ENCODE results near the gene HBE1.

The HBE1 gene

DNA sequence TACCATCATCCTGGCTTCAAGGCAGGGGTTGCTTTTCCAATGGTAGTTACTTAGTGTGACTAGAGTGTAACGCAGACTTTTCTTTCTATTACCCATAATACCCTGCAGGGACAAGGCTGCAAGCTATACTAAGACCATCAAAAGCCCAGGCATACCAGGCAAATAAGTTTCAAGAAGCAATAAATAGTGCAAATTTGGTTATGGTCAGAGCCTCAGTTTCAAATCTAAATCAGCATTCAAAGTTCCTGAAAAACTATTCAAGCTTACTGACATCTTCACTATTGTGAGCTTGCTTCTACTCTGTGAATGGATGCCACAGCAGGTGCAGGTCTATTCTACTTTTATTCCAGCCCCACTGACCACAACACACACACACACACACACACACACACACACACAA, 40.4 kb downstream of the HBE1 start:
- no peak overlapping the region for H3K9ac ChIP-seq (ENCODE audit: low read depth, low read length)
- H3K27me3 ChIP-seq (ENCODE audit: control insufficient read depth, insufficient read depth, low read length): peaks cover 7% of the 10 kb centered on the region
- H3K4me1 ChIP-seq (ENCODE audit: control insufficient read depth, insufficient read depth, low read length): no peaks in the 10 kb centered on the region
- H3K9me3 ChIP-seq (replicated peaks; ENCODE audit: low read length): no peaks in the 10 kb centered on the region
- H3K36me3 ChIP-seq (ENCODE audit: insufficient read depth, low read length): no peaks in the 10 kb centered on the region
- no peak overlapping the region for H3K4me3 ChIP-seq (ENCODE audit: low read length)
- no peak overlapping the region for H3K4me2 ChIP-seq (ENCODE audit: low read length)

DNA sequence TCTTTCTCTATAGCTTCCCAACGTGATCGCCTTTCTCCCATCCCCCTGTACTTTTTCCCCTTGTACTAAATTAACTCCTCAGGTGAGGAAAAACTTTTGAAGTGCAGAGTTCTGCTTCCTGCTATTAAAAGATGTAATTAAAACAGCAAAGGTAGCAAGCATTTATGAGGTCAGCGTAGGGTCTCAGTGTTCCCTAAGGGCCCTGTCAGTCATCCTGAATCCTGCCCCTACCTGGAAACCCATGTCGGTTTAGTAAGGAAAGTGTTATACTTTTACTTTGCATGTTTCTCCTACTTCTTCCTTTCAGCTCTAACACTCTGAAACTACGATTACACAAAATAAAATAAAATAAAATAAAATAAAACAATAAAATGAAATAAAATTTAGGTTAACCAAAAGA, 41.6 kb downstream of the HBE1 start:
- H3K4me1 ChIP-seq (ENCODE audit: control insufficient read depth, insufficient read depth, low read length): no peaks in the 10 kb centered on the region
- H3K36me3 ChIP-seq (ENCODE audit: insufficient read depth, low read length): no peaks in the 10 kb centered on the region
- H3K4me3 ChIP-seq (ENCODE audit: low read length): no peak overlapping the region
- H3K9me3 ChIP-seq (replicated peaks; ENCODE audit: low read length): no peaks in the 10 kb centered on the region
- peaks cover 3% of the 10 kb centered on the region for H3K27me3 ChIP-seq (ENCODE audit: control insufficient read depth, insufficient read depth, low read length)
- no peak overlapping the region for H3K9ac ChIP-seq (ENCODE audit: low read depth, low read length)
- H3K4me2 ChIP-seq (ENCODE audit: low read length): no peak overlapping the region

DNA sequence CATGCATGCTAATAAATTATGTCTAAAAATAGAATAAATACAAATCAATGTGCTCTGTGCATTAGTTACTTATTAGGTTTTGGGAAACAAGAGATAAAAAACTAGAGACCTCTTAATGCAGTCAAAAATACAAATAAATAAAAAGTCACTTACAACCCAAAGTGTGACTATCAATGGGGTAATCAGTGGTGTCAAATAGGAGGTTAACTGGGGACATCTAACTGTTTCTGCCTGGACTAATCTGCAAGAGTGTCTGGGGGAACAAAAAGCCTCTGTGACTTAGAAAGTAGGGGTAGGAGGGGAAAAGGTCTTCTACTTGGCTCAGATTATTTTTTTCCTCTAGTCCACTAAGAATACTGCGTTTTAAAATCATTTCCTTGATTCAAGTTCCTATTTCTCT, 42.1 kb downstream of the HBE1 start:
- H3K4me3 ChIP-seq (ENCODE audit: low read length): no peak overlapping the region
- no peaks in the 10 kb centered on the region for H3K9me3 ChIP-seq (replicated peaks; ENCODE audit: low read length)
- no peaks in the 10 kb centered on the region for H3K4me1 ChIP-seq (ENCODE audit: control insufficient read depth, insufficient read depth, low read length)
- no peaks in the 10 kb centered on the region for H3K36me3 ChIP-seq (ENCODE audit: insufficient read depth, low read length)
- peaks cover 3% of the 10 kb centered on the region for H3K27me3 ChIP-seq (ENCODE audit: control insufficient read depth, insufficient read depth, low read length)
- no peak overlapping the region for H3K4me2 ChIP-seq (ENCODE audit: low read length)
- no peak overlapping the region for H3K9ac ChIP-seq (ENCODE audit: low read depth, low read length)

DNA sequence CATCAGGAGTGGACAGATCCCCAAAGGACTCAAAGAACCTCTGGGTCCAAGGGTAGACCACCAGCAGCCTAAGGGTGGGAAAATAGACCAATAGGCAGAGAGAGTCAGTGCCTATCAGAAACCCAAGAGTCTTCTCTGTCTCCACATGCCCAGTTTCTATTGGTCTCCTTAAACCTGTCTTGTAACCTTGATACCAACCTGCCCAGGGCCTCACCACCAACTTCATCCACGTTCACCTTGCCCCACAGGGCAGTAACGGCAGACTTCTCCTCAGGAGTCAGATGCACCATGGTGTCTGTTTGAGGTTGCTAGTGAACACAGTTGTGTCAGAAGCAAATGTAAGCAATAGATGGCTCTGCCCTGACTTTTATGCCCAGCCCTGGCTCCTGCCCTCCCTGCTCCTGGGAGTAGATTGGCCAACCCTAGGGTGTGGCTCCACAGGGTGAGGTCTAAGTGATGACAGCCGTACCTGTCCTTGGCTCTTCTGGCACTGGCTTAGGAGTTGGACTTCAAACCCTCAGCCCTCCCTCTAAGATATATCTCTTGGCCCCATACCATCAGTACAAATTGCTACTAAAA, 42.9 kb downstream of the HBE1 start, which contains the start of gene HBB:
TSS of gene HBB (minus strand) at position 340 of the 579 bp plus-strand sequence. CDS start at position 290, 50 bp downstream.
- no peak within 1 kb of the TSS for H3K4me3 ChIP-seq (ENCODE audit: low read length)
- no peak within 1 kb of the TSS for H3K4me2 ChIP-seq (ENCODE audit: low read length)
- H3K27me3 ChIP-seq (ENCODE audit: control insufficient read depth, insufficient read depth, low read length): peaks cover 3% of the 10 kb centered on the region
- no peaks in the 10 kb centered on the region for H3K9me3 ChIP-seq (replicated peaks; ENCODE audit: low read length)
- no peaks in the 10 kb centered on the region for H3K36me3 ChIP-seq (ENCODE audit: insufficient read depth, low read length)
- no peaks in the 10 kb centered on the region for H3K4me1 ChIP-seq (ENCODE audit: control insufficient read depth, insufficient read depth, low read length)
- no peak within 1 kb of the TSS for H3K9ac ChIP-seq (ENCODE audit: low read depth, low read length)

DNA sequence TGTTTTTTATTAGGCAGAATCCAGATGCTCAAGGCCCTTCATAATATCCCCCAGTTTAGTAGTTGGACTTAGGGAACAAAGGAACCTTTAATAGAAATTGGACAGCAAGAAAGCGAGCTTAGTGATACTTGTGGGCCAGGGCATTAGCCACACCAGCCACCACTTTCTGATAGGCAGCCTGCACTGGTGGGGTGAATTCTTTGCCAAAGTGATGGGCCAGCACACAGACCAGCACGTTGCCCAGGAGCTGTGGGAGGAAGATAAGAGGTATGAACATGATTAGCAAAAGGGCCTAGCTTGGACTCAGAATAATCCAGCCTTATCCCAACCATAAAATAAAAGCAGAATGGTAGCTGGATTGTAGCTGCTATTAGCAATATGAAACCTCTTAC, 44.3 kb downstream of the HBE1 start:
- Histone ChIP-seq H3K4me1 (ENCODE audit: control insufficient read depth, insufficient read depth, low read length) (no peaks in the 10 kb centered on the region), H3K9me3 (replicated peaks; ENCODE audit: low read length) (no peaks in the 10 kb centered on the region), H3K27me3 (ENCODE audit: control insufficient read depth, insufficient read depth, low read length) (peaks cover 3% of the 10 kb centered on the region), H3K4me3 (ENCODE audit: low read length) (no peak overlapping the region), H3K4me2 (ENCODE audit: low read length) (no peak overlapping the region), H3K9ac (ENCODE audit: low read depth, low read length) (no peak overlapping the region), H3K36me3 (ENCODE audit: insufficient read depth, low read length) (no peaks in the 10 kb centered on the region)

DNA sequence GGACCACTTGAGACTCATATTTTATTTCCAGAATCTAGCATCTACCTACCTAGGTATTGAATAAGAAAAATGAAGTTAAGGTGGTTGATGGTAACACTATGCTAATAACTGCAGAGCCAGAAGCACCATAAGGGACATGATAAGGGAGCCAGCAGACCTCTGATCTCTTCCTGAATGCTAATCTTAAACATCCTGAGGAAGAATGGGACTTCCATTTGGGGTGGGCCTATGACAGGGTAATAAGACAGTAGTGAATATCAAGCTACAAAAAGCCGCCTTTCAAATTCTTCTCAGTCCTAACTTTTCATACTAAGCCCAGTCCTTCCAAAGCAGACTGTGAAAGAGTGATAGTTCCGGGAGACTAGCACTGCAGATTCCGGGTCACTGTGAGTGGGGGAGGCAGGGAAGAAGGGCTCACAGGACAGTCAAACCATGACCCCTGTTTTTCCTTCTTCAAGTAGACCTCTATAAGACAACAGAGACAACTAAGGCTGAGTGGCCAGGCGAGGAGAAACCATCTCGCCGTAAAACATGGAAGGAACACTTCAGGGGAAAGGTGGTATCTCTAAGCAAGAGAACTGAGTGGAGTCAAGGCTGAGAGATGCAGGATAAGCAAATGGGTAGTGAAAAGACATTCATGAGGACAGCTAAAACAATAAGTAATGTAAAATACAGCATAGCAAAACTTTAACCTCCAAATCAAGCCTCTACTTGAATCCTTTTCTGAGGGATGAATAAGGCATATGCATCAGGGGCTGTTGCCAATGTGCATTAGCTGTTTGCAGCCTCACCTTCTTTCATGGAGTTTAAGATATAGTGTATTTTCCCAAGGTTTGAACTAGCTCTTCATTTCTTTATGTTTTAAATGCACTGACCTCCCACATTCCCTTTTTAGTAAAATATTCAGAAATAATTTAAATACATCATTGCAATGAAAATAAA, 44.9 kb downstream of the HBE1 start:
- no peaks in the 10 kb centered on the region for H3K4me1 ChIP-seq (ENCODE audit: control insufficient read depth, insufficient read depth, low read length)
- H3K9ac ChIP-seq (ENCODE audit: low read depth, low read length): no peak overlapping the region
- no peak overlapping the region for H3K4me2 ChIP-seq (ENCODE audit: low read length)
- no peaks in the 10 kb centered on the region for H3K9me3 ChIP-seq (replicated peaks; ENCODE audit: low read length)
- H3K4me3 ChIP-seq (ENCODE audit: low read length): no peak overlapping the region
- H3K36me3 ChIP-seq (ENCODE audit: insufficient read depth, low read length): no peaks in the 10 kb centered on the region
- peaks cover 3% of the 10 kb centered on the region for H3K27me3 ChIP-seq (ENCODE audit: control insufficient read depth, insufficient read depth, low read length)

DNA sequence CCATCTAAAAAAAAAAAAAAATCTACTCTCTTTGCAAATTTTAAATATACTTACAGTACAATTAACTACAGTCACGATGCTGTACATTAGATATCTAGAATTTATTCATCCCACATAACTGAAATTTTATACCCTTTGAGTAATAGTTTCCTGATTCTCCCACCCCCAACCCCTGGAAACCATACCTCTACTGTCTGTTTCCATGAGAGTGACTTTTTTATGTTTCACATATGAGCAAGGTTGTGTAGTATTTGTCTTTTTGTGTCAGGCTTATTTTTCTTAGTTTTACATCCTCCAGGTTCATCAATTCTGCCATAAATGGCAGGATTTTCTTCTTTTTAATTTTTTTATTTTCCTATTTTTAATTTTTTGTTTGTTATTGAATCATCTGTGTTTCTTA, 46.1 kb downstream of the HBE1 start:
- no peak overlapping the region for H3K9ac ChIP-seq (ENCODE audit: low read depth, low read length)
- no peak overlapping the region for H3K4me3 ChIP-seq (ENCODE audit: low read length)
- no peaks in the 10 kb centered on the region for H3K9me3 ChIP-seq (replicated peaks; ENCODE audit: low read length)
- H3K4me1 ChIP-seq (ENCODE audit: control insufficient read depth, insufficient read depth, low read length): no peaks in the 10 kb centered on the region
- no peaks in the 10 kb centered on the region for H3K36me3 ChIP-seq (ENCODE audit: insufficient read depth, low read length)
- no peak overlapping the region for H3K4me2 ChIP-seq (ENCODE audit: low read length)
- H3K27me3 ChIP-seq (ENCODE audit: control insufficient read depth, insufficient read depth, low read length): peaks cover 3% of the 10 kb centered on the region

DNA sequence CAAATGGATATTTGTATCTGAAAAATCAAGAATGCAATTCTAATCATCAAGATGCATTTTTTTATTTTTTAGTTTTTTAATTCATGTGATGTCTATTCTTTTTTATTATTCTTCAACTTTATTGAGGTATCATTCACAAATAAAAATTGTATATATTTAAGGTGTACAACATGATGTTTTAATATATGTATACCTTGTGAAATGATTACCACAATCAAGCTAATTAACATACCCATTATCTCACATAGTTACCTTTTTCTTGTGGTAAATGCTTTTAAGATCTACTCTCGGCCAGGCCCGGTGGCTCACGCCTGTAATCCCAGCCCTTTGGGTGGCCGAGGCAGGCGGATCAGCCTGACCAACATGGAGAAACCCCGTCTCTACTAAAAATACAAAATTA, 46.6 kb downstream of the HBE1 start:
- Histone ChIP-seq H3K4me2 (ENCODE audit: low read length) (no peak overlapping the region), H3K27me3 (ENCODE audit: control insufficient read depth, insufficient read depth, low read length) (peaks cover 2% of the 10 kb centered on the region), H3K9ac (ENCODE audit: low read depth, low read length) (no peak overlapping the region), H3K4me1 (ENCODE audit: control insufficient read depth, insufficient read depth, low read length) (no peaks in the 10 kb centered on the region), H3K4me3 (ENCODE audit: low read length) (no peak overlapping the region), H3K36me3 (ENCODE audit: insufficient read depth, low read length) (no peaks in the 10 kb centered on the region), H3K9me3 (replicated peaks; ENCODE audit: low read length) (no peaks in the 10 kb centered on the region)
